ENCODE results near the gene CERK.

- TF ChIP-seq CTCF (IDR thresholded peaks at IDR 0.05) (no peak), EP300 (IDR thresholded peaks at IDR 0.05) (no peak), POLR2AphosphoS5 (IDR thresholded peaks at IDR 0.05) (no peak)
Observed at GRCh38 chr22:46775850-46776826, 38.1 kb upstream of the CERK start.

Data from suprapubic skin (tissue), 4 donors.